Fibroblast of peridontal ligament (primary cell): ENCODE results near the gene RAD51B.
A peak's percentile ranks its signal among the peaks of the same experiment; 100 is the strongest.

Experiments used
- DNase-seq: peaks from one replicate; pipeline ENCODE4 v3.0.0-alpha.2; 2010; ENCODE audit errors: extremely low read depth

RAD51B gene

DNA sequence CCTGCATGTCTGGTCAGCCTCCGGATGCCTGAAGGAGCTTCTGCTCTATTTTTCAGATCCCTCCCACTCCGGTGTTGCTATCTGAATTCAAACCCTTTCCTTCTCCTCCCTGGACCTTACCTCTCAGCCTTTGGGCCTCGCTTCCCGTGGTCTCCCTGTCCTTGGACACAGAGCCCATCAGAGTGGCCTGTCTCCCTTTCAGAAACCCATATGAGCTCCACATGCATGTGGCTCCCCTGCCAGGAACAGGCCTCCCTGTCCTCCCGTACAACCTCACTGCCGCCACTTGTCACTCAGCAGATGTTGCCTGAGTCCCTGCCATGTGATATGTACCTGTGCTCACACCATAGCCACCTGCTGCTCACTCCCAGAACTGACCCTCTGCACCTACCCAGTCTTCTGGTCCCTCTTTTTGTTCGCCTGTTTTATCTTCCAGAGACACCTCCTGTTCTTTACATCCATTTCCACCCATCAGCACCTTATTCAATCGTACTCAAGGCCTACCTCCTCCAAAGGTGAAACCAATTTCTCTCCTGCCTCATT, 790.7 kb downstream of the RAD51B start:
- no peak for DNase-seq

DNA sequence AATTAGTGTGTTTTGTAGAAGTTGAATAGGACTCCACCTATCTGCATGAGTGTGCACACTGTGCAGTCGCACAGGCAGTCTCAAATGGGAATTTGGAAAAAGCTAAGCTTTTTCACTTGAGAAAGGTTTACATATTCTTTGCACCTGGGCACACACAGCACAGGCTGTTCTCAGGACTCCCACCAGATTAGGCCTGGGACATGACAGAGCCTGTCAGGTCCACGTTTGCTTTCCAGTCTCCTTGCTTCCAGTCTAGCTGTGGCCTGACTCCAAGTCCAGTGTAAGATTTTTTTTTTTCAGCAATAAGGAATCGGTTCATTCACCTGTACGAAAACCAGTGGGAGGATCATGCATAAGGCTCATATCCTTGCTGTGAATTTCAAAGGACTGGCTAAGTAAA, 792.0 kb downstream of the RAD51B start:
- no peak for DNase-seq

DNA sequence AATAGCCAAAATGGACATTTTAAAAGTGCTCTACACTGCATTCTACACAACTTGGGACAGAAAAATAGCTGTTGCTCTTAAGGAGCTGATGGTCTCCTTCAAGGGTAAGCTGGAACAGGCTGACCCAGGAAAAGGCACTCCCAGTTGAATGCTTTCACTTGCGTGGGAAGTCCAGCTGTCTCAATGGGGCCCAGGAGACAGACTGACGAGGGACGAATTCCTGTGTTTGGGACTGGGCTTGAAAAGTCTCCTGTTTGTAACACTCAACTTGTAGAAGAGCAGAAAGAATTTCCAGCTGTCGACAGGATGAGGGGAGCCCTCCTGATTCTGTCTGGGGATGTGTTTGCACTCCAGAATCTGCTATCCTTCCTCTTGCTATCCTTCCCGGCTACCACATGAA, 792.5 kb downstream of the RAD51B start:
- DNase-seq: peak; percentile 49

DNA sequence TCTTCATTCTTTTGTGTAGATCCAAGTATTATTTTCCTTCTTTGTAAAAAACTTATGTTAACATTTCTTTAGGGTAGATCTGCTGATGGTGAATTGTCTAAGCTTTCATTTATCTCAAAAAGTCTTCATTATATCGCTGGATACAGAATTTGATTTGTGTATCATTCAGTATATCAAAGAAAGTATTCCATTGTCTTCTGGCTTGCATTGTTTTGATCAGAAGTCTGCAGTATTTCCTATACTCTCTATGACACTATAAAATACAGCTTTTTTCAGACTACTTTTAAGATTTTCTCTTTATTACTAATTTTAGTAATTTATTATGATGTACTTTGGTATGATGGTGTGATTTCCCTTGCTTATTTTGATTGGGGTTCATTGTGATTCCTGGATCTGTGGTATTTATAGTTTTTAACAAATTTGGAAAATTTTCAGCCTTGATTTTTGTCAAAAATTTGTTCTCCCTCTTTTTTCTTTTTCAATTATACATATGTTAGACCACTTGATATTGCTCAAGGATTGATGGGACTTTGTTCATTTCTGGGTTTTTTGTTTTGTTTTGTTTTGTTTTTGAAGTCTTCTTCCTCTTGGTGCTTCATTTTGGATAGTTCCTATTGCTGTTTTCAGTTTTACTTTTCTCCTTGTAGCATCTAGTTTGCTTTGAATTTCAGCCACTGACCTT, 796.8 kb downstream of the RAD51B start:
- DNase-seq: peak; percentile 46

DNA sequence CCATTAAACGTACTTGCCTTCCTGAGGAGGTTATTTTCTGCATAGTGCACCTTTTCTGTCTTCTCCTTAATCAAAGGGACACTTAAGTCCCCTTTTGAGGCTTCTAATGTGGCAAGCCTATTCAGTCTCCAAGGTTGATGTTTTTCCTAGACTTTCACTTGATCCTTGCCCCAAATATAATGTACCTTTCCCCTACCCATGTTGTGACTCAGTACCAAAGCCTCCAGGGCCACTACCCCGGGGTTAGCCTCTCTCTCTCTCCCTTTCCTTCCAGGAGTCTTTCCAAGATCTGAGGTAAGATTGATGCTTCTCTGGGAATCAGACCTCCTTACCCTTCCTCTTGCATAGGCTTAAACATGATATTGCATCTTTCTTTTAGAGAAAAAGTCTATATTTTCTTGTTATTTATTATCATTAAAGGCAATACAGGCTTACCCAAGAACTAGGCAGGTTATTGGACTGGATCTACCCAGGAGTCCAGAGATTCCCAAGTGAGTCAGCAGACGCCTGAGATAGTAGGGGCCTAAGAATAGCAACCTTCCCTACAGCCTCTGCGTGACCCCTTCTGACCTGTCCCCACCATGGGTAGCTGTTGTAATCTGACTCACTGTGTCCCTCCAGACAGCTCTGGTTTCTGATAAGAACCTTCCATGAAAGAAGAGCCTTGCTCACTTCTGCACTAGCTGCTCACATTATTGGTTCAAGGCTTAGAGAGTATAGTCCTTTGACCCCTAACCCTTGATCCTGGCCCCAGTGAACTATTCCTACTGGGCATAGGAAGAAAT, 800.4 kb downstream of the RAD51B start:
- no peak for DNase-seq

DNA sequence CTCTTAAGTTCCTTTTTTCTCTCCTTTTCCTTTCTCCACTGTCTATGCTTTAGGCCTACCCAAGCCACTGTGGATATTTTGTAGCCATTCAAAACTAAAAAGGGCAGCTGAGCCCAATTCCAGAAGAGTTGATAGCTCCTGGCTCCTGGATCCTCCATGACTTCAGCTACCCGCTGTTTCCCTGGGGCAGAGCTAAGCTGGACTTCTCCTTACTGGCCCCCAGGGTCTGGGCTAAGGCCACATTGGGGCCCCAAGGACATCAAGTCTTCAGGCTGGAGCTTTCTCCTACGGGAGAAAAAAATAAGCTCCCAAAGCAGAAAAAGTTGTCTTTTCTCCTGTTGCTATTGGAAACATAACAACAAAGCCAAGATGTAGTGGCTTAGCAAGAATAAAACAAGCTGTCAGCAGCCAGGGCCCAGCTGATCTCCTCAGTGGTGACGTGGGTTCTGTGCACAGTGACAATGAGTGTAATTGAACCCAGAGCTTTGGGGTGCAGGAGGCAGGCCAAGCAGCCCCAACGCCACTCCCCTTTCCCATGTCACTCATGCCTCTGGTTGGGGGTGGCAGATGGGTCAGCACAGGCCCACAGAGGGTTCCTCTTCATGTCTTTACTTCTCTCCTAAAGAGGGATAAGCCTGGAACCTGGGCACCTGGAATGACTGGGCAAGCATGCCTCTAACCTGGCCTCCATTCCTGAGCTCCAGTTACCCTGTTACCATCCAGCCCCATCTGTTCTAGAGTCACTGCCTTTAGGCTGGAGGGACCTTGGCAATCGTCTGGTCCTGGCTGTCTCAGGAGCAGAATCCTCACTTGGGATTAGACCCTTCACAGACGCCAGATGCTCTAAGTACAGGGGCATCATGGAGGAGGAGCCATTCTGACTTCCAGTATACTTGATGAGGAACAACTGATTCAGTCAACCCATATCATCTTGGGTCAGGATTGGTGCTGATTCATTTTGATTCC, 802.1 kb downstream of the RAD51B start:
- peak; percentile 94 for DNase-seq

DNA sequence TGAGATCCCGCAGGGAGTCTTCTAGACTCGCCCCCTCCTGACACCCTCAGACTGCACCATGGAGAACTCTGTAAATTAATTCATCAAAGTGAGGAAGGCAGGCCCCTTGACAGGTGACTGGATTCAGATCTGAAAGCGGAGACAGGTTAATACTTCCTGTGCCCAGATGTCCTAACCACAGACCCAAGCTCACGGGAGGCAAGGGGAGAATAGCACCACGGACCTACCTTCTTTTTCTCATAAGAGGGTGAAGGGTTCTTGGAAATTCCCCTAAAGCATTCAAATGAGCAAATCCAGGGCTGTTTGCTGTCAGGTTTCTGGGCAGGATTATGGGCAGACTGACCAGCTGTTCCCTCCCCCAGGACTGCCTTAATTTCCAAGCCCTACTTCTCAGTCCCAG, 803.3 kb downstream of the RAD51B start:
- DNase-seq: no peak

DNA sequence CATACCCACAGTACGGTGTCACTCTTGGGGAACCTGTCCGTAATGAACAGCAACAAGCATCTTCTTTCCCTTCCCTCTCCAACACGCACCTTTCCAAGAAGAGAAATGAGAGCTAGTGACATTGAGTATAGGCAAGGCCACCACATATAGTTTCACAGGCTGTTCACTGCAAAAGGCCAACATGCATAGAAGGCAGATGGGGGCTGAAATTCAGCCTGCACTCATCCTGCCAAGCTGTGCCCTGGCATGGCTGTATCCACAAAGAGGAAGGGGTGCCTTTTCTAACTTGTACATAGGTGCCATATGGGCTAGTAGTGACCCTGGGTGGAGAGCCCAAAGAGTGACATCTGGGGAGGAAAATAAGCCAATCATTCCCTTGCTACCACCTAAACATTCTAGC, 803.7 kb downstream of the RAD51B start:
- DNase-seq: no peak

DNA sequence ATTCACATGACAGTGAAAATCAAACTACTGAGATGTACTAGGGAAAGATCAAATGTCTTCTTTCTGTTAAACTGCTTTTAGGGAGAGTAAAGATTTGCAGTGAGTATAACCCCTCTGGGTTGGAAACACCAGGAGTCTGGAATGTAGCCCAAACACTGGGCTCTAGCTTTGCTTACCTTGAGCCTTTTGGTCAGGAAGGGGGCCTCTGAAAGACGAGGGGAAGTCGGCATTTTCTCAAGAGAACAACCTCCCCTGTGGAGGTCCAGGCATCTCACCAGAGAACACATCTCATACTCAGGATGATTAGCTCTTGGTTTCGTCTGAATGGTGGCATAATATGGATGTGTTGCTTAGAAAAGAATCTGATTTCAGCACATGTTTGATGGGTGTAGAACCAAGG, 804.2 kb downstream of the RAD51B start:
- DNase-seq: no peak

DNA sequence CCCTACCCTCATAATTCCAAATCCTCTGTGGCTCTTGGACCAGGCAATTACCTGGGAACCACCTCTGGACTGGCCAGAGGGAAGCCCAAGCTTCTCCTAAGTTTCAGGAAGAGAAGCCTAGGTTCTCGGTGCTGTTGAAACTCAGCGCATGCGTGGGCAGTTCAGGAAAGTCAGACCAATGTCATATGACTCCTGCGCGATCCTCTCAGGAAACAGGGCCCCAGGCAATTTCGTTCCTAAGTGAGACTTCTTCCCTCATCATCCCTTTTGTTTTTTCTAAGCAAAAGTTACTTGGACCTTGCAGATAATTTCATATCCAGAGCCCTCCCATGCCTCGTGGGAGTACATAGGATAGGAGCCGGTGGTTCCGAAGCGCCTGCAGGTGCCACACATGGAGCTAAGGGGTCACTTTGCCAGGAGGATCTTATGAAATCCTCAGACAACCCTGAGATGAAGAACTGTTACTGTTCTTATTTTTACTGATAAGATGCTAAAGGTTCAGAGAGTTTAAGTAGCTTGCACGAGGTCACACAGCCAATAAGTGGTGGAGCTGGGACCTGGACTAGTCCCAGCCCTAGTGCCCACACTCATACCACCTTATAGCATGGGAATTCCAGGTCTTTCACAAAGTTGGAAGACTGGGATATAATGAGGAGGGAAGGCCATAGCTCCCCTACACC, 805.1 kb downstream of the RAD51B start:
- no peak for DNase-seq

DNA sequence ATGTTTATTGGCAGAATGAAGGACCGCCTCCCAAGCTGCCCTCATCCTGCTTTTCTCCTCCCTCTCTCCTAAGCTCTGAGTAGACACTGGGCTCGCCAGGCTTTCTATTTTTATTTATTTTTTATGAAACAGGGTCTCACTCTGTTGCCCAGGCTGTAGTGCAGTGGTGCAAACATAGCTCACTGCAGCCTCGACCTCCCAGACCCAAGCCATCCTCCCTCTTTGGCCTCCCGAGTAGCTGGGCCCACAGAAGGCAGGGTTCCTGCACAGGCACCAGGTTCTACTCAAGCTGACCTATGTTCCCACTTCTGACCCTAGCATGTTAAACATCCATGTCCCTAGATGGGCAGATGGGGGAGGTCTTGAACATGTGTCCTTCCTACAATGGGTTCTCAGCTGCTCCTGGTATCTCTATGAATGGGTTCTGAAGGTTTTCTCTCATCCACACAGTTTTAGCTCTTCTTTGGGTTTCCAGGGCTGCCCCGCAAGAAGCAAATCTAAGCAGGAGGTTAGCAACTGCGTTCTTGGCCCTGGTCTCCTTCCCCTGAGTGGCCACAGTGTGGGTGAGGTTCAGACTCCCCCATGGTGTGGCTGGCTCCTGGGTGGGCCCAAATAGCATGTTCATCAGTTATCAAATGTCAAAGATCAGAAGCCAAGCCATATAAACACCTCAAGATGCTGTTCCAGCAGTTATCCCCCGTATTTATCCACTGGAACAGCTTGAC, 805.9 kb downstream of the RAD51B start:
- no peak for DNase-seq

DNA sequence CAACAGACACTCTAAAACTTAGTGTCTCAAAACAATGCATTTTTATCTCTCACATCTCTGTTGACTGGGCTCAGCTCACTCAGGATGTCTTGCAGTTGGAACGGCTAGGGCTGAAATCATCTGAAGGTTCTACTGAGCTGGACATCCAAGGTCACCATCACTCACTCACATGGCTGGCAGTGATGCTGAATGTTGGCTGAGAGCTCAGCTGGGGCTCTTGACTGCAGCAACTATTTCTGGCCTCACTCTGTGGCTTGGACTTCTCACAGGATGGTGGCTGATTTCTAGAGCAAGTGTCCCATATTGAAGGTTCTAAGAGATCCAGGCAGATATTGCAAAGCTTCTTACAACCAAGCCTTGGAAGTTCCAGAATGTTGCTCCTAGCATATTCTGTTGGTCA, 806.8 kb downstream of the RAD51B start:
- DNase-seq: no peak

DNA sequence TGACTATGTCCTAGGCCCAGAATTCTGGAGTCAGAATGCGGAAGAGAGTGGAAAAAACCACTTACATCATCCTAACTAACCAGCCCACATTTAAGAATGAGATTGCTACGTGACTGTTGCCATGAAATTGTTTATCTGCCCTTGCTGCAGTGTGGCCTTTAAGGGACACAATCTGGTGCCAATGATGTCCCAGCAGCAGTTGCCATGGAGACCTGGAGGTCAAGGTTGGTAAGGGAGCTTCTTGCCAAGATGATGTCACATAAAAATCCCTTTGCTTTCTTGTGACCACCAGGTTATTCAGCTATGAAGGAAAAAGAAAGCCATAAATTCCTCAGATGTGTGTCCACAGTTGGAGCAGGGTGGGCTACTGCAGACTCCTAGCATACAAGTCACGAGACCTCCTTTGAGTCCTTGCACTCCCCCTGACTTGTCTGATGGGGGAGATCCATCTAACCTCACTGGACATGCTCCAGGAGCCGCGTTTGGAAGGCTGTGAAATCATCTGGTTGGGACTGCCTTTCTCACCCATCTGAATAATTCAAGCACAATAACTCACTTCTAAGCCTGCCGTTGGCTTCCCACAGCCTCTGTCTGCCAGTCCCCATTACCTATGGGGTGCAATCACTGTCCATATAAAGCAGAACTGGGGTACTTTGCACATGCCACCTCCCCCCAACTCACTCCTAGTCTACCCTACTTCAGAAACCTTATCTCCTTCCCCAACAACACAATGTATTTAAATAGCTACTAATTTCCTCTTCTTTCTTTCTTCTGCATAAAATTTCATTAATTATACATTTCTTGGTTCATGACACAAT, 807.7 kb downstream of the RAD51B start:
- no peak for DNase-seq

DNA sequence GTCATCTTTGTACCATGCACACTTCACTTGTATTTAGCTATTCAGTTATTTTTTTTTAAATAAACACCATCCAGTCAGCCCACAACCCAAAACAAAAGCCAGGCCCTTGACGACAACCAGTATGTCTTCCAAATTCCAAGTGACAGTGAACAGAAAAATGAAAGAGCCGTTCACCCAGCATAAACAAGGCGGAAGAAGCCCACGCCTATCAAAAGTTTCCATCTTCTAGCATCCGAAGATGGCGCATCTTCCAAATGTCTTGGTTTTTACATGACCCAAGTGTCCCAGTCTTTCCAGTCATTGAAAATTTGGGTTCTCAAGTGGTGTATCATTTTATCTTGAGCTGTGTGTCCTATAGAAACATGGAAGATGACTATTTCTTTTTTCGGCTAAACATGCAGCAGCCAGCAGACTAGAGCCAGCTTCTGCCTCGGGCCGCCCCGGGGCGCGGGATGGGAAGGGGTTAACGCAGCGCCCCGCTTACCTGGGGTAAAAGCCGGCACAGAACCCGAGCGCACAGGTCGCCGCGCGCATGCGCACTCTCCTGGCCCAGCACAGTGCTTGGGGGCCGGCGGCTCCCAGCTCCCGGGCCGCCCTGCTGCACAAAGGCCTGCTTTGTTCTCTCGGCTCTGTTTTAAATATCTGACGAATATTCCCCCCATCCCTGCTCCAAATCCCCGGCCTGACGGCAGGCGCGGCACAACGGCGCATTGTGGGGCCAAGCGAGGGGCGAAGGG, 808.5 kb downstream of the RAD51B start:
- DNase-seq: no peak

DNA sequence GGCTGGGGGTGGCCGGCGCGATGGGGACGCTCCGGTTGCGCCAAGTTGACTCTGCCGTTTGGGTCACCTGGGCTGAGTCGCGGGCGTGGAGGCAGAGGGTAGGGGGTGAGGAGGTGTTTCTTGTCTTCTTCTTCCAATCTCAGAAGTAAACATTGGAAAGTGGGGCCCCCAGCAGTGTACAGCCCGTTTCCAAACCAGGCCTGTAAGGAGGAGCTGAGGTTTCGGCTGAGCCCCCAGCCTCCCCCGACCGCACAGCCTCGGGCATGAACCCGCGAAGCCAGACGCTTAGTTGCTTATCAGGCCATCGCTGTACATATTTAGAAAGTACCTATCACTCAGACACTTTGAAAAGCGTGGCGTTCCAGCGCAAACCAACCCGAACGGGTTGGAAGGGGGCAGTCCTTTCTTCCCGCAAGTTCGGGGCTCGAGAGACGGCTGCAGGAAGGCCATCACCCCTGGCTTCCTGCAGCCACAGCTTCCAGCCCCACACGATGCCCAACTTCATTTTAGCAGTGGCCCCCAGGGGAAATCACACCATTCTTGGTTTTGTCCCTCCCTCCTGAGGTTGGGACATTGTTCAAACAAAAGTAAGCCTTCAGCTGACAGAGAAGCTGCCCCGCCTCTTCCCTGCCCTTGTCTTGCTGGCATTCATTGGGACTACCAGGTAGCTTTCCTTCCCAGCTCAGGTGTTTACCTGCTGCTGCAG, 809.2 kb downstream of the RAD51B start:
- no peak for DNase-seq

DNA sequence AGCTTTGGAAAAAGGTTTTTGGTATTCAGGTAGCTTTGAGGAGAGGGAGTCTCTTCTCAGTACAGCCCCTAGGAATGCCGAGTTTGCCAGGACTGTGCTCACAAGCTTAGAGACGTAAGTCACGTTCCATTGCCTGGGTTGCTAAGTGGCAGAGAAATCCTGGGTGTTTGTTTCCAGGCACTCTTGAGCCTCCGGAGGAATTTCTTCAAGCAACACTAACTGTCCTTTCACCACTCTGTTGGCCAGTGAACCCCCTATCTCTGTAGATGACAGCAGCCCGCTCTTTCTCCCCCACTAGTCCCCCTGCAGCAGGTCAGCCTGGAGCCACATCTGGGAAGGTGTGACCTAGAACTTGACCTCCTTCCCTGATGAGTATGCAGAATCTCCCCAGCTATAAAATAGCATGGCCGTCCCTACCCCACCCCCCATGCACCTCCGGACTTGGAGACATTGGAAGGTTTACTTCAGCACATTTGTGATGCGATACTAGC, 810.5 kb downstream of the RAD51B start:
- DNase-seq: no peak

DNA sequence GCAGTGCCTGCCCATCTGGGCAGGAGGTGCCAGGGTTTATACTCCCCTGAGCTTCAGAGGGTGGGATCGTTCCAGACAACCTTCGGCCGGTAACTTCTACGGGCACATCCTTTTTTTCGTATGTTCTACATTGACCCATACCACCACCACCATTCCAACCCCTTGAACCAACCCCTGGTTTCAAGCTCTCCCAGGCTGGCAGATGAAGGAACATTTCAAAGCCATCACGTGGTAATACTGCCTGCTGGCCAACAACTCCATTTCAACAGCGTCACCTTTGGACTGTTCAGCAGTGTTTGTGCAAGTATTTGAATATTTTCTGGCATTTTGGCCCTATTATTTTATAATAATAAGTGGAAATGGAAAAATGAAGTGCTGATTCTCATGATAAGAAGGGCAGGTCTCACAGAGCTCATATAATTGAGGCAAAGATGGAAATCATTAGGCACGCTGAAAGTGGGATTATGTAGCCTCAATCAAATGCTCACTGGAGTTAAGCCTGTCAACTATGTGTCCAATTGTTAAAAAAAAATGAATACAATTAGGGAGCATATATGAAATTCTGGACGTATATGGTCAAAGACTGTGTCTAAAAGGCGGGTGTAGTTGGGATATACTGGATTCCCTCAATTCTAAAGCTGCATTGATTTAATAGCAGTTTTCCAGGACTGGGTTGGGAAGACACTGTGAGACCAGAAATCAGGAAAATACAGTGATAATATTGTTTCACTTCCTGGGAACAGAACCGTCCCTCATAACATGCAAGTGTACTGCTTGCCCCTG, 811.2 kb downstream of the RAD51B start:
- no peak for DNase-seq
